Measurements from ENCODE around the gene POLR1D.

The POLR1D gene, protein sequence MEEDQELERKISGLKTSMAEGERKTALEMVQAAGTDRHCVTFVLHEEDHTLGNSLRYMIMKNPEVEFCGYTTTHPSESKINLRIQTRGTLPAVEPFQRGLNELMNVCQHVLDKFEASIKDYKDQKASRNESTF

DNA sequence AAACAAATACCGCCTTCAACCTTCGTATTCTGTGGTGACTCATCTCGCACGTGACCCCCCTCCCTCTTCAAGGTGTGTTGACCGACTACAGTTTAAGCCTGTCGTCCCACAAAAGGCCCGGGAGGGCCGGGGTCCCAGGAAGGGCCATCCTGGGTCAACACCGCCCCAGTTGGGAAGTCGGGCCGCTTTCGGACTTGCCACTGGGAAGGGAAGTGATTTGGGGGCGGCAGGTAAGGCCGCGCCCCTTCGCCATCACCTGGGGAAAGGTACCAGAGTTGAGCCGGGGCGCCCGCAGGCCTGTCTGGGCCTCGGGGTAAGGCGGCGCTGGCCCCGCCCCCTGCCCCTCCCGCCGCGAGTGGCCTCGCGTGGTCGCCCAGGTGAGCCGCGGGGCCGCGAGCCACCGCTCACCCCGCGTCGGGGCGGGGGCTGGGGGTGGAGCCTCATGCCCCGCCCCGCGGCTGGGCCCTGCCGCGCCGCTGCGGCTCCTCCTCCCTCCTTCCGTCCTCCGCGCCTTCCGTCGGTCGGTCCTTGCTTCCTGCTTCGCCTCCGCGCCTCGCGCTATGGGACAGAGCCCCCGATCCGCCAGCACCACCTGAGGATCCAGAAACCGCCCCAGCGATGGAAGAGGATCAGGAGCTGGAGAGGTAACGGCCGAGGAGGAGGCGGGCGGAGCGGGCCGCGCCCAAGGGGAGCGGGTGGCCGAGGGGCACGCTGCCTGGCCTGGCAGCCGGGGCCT, at the start of gene POLR1D:
TSS of gene POLR1D (plus strand) at position 527 of the 736 bp plus-strand sequence. CDS start at position 619, 92 bp downstream.
- DNase-seq = peak; percentile 86

DNA sequence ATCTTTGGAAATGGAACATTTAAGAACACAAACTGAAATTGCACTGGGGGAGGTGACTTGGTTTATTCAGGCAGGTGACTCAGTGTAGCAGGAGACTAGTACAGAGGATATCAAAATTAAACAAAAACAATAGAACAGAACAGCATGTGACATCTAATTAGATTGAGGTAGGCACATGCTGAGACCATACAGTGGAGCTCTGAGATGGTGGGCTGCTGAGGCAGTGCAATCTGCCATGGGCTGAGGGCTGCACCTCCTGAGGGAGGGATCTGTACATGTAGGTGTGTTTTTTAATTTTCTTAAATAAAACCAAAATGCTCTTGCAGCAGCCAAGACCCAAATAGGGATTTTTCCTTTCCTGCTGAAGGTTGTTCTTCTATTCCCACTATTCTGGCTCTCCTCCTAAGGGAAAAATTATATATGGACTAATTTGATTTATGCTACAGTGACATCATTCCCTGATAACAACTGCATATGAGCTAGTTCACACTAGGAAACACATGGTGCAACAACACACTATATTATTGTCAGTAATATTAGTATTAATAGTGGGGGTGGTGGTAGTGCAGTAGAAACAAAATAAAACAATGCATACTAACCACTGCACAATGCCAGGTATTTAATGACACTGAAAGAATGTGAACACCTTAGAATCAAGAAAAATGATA, 49.3 kb upstream of the POLR1D start:
- DNase-seq = no peak

DNA sequence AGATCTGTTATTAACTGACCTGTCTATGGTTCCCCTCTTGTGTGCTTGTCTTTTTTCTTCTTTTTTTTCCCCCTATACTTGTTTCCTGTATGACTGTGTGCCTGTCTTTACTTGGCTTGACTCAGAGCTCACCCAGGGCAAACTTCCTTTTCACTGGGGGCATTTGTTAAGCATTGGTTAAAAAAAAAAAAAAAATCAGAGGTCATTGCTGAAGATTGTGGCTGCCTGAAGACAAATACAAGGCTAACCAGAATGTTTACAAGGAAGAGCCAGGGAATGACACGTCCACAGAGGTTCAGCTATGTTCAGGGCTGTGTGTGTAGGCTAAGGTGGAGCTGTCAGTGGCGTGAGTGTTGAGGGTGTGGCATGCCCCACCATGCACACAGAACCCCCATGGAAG, 48.4 kb upstream of the POLR1D start:
- no peak for DNase-seq

DNA sequence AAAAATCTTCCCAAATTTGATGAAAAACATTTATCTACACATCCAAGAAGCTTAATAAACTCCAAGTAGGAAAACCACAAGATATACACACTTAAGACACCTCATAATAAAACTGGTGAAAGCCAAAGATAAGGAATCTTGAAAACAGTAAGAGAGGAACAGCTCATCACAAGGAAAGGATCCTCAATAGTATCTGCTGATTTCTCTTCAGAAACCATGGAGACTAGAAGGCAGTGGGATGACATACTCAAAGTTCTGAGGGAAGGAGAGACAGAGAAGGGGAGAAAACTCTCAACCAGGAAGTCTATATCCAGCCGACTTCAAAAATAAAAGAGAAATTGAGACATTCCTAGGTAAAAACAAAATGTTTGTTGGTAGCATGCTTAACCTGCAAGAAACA, 47.0 kb upstream of the POLR1D start:
- DNase-seq = no peak

DNA sequence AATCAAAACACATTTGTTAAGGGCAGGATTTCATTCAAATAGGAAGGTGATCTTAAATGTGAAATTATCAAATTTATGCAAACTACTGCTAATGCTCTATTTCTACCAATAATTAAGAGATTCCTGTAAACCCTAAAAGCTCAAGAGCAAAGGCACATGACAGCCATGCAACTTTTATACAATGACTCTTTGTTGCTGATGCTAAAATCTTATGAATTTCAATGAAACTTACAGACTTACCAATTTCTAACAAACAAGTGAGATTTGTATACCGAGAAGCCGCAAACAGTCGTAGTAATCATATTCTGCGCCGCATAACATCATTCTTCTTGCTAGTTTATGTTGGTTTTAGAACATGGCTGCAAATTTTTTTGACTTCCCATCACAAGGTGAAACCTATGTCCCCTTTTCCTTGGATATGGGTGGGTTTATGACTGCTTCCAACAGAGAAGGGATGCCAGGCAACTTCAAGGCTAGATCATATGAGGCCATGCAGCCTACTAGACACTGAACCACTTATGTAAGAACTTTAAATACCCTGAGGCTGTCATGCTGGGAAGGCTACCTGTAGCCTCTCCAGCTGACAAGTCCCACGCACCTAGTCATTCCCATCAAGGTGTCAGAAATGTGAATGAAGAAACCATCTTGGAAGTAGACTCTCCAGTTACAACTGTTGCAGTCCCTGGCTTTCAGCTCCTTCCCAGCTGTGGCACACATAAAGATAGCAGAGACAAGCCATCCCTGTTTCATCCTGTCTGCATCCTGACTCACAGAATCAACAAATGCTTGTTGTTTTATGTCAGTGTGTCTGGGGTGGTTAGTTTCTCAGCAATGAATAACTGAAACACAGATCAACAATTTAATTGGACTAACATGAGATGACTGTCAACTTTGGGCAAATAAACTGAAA, 43.3 kb upstream of the POLR1D start:
- no peak for DNase-seq

DNA sequence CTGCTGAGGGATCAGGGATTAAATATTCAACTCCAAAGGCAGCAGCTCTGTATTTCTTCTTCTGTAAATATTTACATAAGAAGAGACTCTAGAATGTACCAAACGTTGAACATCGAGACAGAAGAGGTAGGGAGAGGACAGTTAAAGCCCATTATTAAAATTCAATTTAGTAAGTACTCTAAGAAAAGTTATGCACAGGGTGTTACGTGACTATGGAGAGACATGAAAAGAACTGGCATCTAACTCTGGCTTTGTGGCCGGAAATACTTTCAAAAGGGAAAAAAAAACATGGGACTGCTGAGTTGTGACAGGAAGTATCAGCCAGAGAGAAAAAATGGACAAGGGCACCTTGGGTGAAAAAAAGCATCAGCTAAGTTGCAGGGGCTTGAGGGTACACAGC, 38.0 kb upstream of the POLR1D start:
- no peak for DNase-seq

DNA sequence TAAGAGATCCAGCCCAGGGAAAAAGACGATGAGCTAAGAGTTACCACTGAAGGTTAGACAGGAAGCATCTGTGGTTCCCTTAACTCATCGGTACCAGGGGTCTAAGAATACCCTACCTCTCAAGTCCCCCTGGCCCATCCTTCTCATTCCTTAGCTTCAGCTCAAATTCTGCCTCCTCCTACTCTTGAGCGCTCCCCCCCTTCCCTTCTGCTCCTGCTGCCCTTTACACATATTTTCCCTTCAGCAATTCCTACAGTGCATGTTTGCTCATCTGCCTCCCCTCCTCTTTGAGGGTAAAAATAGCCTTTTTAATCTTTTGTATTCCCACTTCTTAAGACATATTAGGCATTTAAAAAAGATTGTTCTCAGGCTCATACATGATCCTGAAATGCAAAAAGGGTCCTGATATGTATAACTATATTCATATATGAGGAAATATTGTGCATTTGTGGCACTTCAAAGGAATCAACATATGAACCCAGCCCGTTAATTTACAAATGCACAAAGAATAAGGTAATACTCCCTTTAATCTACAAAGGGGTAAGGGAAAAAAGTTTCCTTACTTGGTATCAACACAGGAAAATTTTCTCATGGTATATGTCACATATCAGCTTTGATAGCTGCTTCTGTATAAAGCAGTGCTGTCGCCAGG, 34.5 kb upstream of the POLR1D start:
- DNase-seq = no peak

DNA sequence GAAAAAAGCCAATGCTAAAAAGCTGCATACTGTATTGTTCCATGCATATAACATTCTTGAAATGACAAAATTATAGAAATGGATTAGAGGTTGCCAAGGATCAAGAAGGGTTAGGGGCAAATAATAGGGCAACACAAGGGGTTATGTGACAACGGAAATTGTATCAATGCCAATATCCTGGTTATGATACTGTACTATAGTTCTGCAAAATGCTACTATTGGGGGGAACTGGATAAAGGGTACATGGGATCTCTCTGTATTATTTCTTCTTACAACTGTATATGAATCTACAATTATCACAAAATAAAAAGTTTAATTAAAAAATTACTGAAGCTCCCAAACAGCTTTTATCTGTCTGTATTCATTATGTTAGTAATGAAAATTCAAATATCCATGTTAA, 33.3 kb upstream of the POLR1D start:
- no peak for DNase-seq

DNA sequence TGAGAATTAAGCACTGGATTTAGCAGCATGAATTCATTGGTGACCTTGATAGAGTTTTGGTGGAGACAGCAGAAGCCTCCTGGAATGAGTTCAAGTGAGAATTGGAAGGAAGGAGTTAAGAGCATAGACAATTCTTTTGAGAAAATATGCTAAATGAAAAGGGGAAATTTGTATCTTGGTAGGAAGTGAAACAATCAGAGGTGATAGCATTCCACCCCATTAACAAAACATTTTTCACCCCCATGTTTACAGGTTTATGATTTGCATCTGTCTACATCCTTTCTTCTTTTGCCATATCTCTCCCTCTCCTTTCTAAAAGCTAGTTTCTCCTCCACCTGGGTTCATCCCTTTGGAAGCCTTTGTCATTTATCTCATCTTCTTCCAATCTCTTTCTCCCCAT, 28.8 kb upstream of the POLR1D start:
- no peak for DNase-seq

DNA sequence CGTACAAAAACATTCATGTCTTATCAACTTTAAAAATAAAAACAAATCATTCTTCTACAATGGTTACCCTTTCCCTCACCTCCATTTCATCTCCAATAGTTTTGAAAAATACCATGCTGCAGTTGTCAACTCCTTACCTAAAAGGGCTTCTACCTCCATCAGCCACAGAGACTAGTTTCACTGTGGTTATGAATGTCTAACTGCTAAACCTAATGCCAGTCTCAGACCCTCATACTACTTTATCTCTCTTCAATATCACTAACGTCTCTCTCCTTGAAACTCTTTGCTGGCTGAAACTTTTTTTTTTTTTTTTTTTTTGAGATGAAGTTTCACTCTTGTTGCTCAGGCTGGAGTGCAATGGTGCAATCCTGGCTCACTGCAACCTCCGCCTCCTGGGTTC, 28.4 kb upstream of the POLR1D start:
- peak; percentile 58 for DNase-seq

DNA sequence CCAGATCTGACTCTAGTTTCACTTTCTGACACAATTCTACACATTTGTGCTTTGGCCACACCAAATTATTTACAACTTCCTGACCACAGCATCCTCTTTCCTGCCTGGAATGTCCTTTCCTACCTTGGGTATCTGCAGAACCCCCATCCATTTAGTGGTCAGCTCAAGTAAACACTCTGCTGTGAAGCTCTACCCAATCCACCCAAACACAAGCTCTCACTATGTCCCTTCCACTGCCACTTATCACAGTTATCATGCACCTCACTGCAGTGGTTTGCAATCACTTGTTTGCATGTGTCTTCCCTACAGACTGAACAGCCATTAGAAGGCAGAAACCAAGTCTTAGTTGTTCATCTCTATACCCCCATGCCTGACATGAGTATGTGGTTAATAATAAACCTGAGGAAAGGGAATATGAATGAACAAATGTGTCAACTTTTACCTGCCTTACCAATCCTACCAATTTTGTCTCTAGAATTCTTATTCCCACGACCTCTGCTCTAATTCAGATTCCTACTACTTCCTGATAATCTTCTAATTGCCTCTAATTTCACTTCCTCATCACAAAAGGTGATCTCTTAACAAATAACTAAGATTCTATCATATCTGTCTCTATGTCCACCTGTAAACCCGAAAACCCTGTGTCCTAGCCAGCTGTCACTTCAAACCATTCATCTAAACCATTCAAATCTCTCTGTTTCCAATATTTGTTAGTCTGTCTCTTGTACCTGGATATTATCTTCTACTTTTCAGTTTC, 26.5 kb upstream of the POLR1D start:
- DNase-seq = no peak

DNA sequence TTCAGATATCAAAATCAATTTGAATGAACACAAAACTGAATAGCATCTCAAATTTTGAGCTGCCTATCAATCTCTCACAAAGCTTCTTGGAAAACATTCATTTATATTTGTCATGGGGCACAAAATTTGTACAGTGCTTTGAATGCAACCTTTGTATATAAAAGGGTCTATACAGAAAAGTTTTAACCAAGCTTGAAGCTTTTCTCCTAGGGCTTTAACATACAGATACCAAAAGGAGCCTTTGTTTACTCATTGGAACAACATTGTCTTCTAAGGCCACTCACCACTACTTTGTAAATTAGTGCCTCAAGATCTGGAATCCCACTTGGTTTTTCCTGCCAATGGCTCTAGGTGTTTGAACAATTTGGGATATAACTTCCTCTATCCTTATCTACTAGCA, 22.6 kb upstream of the POLR1D start:
- DNase-seq = no peak

DNA sequence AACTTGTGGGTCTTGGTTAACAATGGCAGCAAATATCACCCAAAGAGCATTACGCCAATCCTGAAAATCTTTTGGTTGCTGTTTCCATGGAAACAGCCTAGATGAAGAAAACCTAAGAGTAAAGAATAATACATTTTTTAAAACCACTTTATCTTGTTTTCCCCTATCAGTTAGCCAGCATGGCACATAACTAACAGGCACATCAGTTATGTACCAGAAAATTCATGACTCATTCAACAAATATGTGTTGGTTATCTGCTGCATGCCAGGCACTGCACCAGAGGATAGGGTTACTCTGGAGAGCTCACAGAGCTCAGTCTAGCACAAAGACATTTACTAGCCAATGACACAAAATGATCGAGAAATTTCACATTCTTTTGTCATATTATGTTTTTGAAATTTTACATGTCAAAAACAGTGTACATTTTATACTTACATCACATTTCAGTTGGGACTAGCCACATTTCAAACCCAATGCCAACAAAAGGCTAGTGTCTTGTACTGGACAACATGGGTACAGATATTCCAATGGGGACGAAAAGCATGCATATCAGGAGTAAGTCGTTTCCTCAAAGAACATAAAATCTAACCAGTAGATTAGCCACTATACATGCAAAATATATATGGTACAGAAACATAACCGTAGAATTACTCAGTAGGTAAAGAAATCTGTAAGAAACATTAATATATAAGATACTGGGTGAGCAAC, 21.7 kb upstream of the POLR1D start:
- no peak for DNase-seq

DNA sequence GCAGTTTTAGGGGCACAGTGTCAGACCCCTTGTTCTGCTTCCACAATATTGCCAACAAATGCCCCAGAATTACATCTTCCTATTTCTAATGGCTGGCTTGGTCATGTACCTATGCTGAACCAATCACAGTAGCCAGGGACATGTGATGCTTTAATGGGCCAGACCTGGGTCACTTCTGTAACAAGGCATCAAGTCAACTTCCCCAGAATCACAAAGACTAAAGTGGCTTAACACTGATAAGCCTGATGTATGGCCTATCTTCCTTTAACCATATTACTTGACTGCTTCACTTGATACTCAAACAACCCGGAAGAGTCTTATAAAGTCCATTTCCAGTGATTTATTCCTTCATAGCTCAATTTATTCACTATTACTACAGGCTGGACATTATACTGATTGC, 21.0 kb upstream of the POLR1D start:
- no peak for DNase-seq

DNA sequence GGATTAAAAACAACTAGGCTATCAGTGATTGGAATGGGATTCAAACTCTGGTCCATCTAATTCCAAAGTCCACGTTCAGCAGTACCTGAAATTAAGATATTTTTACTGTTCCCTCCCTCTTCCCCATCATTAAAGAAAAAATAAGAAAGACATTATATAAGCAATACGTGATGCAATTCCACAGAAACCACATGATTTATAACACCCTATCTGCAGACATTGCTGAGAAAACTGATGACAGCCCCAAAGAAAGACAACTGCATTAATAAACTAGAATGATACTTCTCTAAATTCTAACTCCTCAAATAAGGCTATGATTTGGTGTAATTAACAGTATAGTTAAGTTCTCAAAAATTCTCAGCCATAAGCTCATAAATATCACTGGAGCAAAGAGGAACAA, 20.5 kb upstream of the POLR1D start:
- DNase-seq = no peak

DNA sequence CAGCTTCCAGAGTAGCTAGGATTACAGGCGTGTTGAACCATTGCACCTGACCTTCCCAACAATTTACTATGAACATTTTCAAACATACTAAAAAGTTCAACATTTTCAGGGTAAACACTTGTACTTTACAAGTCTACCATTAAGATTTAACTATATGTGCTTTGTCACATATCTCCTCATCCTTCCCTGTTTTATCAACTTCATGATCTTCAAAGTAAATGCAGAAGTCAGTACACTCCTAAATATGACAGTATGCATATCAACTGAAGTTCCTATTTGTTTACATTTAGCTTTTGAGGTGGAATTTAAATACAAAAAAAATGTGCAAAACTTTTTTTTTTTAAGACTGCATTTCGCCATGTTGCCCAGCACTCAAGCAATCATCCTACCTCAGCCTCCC, 19.9 kb upstream of the POLR1D start:
- DNase-seq = no peak

DNA sequence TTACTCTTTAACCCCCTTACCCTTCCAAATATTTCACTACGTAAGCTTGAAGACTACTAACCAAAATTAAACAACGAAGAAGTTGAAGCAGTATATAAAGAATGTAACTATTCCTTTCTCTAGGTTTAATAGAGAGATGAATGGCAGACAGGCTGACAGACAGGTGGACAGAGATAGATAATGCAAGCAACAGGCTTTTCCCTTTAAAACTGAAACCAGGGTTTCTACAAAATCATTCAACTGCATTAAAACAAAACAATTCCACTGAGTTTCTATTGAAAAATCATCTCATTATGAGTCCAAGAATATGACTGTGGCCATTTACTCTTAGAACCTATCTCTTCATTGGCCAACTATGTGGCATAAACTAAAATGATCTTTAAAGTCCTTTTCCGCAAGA, 16.6 kb upstream of the POLR1D start:
- DNase-seq = no peak

DNA sequence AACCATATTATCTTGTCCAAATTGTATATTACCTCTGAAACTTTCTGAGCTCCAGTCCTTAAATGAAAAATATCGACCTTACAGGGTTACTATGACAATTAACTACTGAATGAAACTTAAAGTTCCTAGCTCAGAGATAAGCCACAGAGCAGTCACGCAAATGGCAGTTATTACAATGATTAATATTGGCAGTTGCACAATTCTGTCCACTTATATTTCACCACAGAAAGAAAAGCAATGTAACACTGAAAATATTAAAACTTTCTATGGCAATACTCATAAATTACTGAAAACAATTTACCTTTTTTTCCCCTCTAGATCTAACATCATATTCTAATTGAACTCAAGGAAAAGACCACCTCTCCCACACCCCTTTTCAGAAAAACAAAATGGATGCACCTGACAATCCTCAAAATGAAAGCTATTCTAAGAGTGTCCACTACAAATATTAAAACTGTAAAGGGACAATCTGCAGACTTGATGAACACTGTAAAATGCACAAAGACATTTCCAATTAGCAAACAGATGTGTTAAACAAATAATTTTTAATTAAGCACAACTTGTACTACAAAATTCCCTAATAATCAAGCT, 16.0 kb upstream of the POLR1D start:
- no peak for DNase-seq

DNA sequence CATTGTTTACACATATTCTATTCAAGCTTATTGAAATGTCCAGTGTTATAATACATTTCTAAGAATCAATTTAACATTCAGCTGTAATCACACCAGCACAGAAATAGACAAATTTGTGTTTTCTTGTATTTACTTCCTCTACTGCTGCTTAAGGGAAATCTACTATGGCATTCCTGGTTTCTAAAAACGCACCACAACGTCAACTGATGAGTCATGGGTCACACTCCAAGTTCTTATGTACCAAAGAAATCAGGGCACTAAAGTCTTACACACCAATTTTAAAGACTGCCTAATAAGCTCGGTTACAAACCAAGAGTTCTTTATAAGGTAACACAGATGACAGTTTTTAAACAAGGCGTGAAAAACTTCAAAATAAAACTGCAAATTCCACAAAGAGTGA, 14.6 kb upstream of the POLR1D start:
- DNase-seq = no peak

DNA sequence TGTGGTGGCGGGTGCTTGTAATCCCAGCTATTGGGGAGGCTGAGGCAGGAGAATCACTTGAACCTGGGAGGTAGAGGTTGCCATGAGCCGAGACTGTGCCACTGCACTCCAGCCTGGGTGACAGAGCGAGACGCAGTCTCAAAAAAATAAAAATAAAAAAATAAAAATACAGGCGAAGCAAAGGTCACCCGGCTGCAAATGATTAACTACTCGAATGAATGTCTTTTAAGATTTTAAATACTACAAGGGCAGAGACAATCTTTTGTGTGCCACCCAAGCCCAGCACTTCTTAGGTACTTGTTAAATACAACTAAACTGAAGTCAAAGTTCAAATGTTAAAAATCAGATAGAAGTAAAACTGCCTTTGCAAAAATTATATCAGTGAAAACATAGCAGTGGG, 8.1 kb upstream of the POLR1D start:
- no peak for DNase-seq

DNA sequence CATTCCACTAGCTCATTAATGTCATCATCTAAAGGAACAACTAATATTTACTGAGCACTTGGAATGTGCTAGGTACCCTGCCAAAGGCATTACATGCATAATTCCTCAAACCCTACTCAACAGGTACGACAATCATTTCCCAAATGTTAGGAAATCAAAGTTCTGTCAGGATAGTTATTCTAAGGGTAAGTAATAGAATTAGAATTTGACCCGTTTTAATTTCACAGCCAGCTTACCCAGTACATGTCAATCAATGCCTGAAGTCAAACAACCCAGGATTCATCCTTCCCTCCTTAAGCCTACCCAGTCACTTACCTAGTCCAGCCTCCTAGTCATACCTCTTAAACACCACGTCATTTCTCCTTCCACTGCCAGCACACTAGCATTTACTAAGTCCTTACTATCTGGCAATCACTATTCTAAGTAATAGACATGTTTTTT, 3.8 kb upstream of the POLR1D start:
- no peak for DNase-seq

Measured in activated CD4-positive, alpha-beta T cell treated with anti-CD3 and anti-CD28 coated beads, Interleukin-10, Interleukin-2, amounts not matched to agents 100 ng/mL and 50 ng/mL, durations not matched to agents 16 hours and 8 hours (primary cell).